Measurements from ENCODE around the gene ZNF273.
A peak's percentile ranks its signal among the peaks of the same experiment; 100 is the strongest.
"Not testable (repeated sequence)": the region's sequence is repeated elsewhere in the genome, so short reads cannot be mapped to it uniquely, and the experiment has no call there.

Gene ZNF273

DNA sequence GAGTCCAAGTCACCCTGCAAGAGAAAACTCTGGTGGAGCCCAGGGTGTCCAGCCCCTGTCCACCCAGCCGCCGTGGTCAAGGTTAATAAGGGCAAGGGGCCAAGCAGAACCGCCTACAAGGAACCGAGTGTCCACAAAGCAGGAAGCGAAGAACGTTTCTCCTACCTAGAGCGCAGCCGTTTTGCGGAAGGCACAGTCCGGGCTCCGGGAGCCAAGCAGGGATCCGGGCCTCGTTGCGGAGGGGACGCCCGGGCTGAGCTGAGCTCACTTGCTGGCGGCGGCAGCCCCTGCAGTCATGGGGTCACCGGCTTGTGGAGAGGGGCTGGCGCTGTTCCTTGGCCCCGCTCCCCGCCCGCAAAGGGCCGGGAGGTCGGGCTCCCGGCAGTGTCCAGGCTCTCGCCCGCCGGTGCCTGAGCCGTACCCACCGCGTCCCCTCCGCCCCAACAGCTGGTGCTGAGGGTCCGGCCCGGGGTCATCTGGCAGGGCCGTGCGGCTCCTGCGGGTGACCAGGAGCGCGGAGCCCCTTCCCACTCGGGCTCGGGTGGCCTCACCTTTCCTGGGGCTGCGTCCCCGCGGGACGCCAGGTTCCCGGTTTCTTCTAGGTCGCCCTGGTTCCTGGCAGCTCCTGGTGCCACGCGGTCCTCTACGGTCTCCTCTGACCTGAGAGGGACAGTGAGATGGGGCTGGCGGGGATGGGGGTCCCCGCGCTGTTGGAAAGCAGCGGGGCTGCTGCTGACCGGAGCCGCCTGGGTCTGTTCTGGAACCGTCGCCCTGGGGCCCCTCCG is 14.0 kb upstream of the ZNF273 start:
- DNase-seq (ENCODE audit: low read depth), result peak; percentile 13

GRCh38 chr7:64889686-64890162 is 13.3 kb upstream of the ZNF273 start:
- no peak for DNase-seq (ENCODE audit: low read depth)

GRCh38 chr7:64890273-64890672 is 12.8 kb upstream of the ZNF273 start:
- not testable (repeated sequence) for DNase-seq (ENCODE audit: low read depth)

DNA sequence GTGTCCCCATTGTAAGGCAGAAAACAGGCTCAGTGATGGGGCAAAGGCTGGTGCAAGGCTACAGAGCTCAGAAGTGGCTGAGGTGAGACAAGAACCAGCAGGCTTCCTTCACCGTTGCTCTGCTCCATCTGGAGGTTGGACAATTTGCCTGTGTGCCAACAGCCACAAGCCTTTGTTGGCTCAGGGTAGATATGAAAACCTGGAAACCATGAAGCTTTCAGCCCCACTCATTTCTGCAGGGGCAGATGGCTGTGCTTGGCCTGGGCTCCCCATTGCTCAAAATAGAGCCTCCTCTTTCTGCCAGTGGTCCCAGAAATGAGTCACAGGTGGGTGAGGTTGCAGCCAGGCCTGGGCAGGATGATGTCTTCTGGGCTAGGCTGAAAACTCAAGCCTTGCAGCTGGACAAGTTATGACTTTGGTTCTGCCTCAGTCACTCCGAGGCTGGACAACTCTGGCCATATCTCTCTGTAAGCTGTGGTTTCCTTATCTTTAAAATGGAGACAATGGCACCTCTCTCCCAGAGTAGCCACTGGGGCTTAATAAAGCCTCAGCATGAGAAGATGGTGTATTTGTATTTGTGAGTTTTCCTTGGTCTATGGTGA is 12.2 kb upstream of the ZNF273 start:
- no peak for DNase-seq (ENCODE audit: low read depth)

GRCh38 chr7:64891363-64892081 is 11.6 kb upstream of the ZNF273 start:
- DNase-seq (ENCODE audit: low read depth), result not testable (repeated sequence)

- DNase-seq (ENCODE audit: low read depth), result no peak
Measured at GRCh38 chr7:64892116-64892515, 11.0 kb upstream of the ZNF273 start.

- no peak for DNase-seq (ENCODE audit: low read depth)
Measured at GRCh38 chr7:64892666-64893309, 10.3 kb upstream of the ZNF273 start.

DNA sequence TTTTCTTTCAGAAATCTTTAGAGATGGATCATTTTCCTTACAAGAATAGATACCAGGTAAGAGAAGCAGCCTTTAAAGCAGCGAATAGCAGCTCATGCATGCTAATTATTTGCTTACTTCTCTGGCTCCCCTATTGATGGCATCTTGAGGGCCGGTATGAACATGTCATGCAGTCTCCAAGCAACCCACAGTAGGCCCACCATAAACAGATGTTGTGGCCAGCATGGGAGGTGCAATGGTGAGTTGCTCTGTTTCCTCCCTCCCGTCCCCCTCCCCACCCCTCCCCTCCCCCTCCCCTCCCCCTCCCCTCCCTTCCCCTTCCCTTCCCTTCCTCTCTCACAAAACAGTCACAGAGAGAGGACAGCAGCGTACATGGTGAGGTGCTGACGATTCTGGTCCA is 9.7 kb upstream of the ZNF273 start:
- DNase-seq (ENCODE audit: low read depth), result no peak

DNA sequence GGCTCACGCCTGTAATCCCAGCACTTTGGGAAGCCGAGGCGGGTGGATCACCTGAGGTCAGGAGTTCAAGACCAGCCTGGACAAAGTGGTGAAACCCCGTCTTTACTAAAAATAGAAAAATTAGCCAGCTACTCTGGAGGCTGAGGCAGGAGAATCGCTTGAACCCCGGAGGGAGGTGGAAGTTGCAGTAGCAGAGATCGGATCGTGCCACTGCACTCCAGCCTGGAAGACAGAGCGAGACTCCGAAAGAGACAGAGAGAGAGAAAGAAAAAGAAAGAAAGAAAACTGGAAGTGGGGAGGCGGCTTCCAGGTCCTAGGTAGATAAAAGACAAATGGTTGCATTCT is 640 bp upstream of the ZNF273 start:
- not testable (repeated sequence) for DNase-seq (ENCODE audit: low read depth)

DNA sequence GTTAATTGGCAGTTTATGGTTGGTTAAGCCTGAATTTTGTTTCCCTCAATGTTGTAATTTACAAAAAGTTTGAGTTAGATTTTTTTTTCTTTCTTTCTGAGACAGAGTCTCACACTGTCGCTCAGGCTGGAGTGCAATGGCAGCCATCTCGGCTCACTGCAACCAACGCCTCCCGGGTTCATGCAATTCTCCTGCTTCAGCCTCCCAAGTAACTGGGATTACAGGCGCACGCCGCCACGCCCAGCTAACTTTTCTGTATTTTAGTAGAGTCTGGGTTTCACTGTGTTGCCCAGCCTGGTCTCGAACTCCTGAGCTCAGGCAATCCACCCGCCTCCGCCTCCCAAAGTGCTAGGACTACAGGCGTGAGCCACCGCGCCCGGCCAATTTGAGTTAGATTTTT is 935 bp downstream of the ZNF273 start:
- no peak for DNase-seq (ENCODE audit: low read depth)

DNA sequence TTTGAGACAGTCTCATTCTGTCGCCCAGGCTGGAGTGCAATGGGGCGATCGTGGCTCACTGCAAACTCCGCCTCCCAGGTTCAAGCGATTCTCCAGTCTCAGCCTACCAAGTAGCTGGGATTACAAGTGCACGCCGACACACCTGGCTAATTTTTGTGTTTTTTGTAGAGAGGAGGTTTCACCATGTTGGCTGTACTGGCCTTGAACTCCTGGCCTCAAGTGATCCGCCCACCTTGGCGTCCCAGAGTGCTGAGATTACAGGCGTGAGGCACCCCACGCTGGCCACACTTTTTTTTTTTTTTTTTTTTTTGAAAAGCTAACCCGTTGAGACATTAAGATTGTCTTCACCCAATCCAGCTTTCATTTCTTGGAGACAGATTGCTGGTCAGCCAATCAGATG is 2.1 kb downstream of the ZNF273 start:
- no peak for DNase-seq (ENCODE audit: low read depth)

DNA sequence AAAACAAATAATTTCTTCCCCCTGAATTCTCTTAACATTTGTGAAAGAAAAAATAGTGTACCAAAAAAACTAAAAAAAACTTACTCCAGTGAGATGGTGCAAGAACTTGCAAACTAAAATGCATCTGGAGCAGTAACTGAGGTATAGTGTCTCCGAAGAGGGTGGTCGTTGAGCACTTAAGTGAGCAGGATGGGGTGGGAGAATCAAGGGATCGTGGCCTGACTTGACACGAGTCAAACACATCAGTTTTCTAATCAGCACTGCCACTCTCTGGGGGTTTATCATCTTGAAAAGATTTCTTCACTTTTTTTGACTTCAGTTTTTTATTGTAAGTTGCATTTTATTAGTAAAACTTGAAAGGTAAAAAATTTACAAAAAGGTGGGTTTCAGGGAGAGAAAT is 2.5 kb downstream of the ZNF273 start:
- no peak for DNase-seq (ENCODE audit: low read depth)

- DNase-seq (ENCODE audit: low read depth), result no peak
Measured at GRCh38 chr7:64907641-64908326, 4.7 kb downstream of the ZNF273 start.

- DNase-seq (ENCODE audit: low read depth), result no peak
Measured at GRCh38 chr7:64908358-64908757, 5.3 kb downstream of the ZNF273 start.

GRCh38 chr7:64914557-64914956 is 11.5 kb downstream of the ZNF273 start:
- no peak for DNase-seq (ENCODE audit: low read depth)

DNA sequence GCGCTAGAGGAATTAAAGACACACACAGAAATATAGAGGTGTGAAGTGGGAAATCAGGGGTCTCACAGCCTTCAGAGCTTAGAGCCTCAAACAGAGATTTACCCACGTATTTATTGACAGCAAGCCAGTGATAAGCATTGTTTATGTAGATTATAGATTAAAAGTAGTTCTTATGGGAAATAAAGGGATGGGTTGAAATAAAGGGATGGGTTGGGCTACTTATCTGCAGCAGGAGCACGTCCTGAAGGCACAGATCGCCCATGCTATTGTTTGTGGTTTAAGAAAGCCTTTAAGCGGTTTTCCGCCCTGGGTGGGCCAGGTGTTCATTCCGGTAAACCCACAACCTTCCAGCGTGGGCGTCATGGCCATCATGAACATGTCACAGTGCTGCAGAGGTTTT is 12.2 kb downstream of the ZNF273 start:
- DNase-seq (ENCODE audit: low read depth), result not testable (repeated sequence)

- not testable (repeated sequence) for DNase-seq (ENCODE audit: low read depth)
Measured at GRCh38 chr7:64928252-64929187, 25.4 kb downstream of the ZNF273 start.

DNA sequence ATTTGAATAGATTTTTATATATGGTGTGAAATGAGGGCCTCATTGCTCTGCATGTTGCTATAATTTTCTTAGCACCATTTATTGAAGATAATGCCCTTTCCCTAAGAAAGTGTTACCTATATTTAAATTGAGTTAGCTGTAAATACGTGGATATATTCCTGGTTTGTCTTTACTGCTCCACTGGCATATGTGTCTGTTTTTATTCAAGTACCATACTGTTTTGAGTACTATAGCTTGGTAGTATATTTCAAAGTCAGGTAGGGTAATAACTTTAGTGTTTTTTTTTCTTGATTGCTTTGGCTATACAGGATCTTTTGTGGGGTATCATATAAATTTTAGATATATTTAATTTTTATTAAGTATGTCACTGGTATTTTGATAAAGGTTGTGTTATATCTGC is 31.4 kb downstream of the ZNF273 start:
- DNase-seq (ENCODE audit: low read depth), result no peak

DNA sequence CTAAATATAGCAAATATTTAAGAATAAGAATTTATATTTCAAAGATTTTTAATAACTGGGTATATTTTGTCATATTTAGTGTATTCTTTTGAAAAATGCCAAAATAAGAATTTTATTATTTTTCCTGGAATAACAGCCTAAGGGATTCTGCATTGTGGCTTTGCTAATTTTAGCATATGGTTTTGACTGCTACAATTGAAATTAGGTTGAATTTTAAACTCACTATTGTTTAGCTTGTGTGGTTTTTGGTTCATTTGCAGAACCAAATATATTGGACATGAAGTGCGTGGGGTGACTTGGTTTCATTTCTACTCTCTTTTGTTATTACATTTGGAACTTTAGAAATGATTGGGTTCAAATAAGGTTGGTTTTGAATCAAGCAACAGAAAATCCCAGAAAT is 35.5 kb downstream of the ZNF273 start:
- no peak for DNase-seq (ENCODE audit: low read depth)

DNA sequence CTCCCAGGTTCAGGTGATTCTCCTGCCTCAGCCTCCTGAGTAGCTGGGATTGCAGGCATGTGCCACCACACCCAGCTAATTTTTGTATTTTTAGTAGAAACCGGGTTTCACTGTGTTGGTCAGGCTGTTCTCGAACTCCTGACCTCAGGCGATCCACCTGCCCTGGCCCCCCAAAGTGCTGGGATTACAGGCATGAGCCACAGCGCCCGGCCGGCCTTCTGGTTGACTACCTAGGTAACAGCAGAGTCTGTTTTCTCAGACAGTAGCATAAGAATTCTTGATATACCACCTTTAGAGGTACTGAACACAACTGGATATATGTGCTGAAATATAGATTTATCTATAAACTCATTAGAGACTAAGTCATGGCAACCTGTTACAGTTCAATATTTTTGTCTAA is 36.9 kb downstream of the ZNF273 start:
- DNase-seq (ENCODE audit: low read depth), result not testable (repeated sequence)
